Activated gamma-delta T cell (primary cell): ENCODE measurements around the gene MARCHF3.
"Not testable (repeated sequence)": the region's sequence is repeated elsewhere in the genome, so short reads cannot be mapped to it uniquely, and the experiment has no call there.

Experiments used
- DNase-seq: peaks from one replicate; lab custom pipeline; 2025; lab: John Stamatoyannopoulos, UW

MARCHF3 gene

DNA sequence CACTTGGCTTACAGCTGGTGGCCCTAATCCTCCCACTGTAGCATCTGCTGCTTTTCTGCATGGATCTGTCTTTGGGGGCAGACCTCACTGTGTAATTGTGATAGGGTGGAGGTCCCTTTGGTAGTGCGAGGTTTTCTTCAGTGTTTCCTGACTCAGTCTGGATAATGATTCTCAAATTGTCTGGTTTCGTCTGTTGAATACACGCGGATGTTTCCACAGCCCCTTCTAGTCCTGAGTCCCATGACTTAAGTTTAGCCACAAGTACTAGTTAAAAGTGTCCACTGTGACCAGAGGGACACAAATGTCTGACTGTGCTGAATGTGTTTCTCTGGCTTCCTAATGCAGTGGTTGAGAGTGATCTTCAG is 182.9 kb downstream of the MARCHF3 start:
- DNase-seq, result no peak

DNA sequence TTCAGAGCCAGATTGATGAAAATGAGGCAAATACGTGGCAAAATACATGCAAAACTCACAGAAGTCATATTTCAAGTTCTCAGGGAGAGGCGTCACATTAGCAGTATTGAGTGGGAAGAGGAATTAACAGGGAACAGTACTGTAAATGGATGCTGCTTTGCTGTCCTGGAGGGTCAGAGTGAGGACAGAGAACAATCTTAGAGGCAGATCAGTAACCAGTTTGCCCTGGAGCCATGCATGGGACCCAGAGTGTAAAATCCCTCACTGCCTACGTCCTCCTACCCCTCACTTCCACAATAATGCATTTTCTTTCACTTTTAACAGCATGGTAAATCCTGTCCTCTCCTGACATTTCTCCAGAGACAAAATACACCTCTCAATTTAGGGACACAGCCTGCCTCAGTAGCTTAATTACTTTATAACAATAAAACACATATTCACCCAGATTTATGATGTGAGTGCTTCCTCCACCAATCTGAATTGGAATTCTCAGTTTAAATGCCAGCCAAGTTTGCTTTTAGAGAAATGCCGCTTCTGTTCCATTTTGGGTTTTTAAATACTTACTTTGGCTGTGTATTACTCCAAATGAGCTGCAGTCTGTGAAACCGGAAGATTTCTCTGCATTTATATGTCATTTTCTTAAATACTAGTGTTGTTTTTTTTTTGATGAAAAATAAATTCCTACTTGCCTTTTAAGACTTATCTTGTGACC is 183.5 kb downstream of the MARCHF3 start:
- DNase-seq, result no peak

DNA sequence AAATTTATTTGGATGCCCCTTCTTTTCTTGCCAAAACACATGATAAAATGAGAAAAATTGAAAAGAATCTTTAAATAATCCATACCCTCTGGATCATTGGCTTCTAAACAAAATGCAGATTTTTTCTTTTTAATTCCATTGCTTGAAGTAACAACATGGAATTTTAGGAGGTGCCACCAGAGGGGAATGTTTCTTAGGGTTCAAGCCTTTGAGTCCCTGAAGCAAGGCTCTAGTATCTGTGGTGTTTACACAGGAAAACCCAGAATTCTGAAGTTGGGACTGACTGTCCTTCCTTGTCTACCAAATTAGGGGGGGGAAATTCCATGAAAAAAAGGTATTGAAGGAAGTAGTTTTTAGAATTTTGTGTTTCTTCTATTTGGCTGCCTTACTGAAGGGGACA is 184.0 kb downstream of the MARCHF3 start:
- no peak for DNase-seq

DNA sequence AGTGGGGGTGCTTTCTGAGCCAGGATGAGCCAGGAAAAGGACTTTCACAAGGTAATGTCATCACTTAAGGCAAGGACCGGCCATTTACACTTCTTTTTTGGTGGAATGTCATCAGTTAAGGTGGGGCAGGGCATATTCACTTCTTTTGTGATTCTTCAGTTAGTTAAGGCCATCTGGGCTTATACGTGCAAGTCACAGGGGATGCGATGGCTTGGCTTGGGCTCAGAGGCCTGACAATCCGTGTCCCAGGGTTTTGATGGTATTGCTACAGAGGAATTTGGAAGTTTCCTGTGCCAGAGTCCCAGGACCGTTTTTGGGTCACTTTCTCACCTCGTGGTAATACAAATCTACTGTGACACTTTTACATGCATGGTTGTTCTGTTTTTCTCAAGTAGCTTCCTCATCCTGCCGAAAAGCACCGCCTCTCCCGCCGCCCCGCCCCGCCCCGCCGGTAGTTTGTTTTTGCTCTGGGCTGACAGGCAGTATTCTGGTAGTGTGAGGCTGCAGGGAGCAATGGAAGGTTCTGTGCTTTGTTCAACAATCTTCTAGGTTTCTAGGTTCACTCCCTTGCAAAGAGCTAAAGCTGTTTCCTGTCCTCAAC is 184.8 kb downstream of the MARCHF3 start:
- DNase-seq, result peak; percentile 24

DNA sequence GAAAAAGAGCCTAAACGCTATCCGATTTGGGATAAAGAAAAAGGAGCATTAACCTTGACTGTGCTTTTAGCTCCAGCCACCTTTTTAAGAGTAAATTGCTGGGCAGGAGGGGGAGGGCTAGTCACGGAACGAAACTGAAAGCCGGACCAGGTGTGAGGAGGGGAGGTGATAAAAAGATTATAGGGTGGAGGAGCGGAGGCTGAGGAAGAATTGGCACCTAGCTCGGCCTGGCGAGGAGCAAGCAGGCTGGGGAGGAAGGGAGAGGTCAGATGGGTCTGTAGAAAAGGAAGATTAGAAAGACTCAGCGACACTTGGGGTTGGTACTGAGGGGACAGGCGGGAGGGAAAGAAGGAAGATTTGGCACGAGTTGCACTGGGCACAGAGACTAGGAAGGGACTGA is 187.0 kb downstream of the MARCHF3 start:
- DNase-seq, result not testable (repeated sequence)

DNA sequence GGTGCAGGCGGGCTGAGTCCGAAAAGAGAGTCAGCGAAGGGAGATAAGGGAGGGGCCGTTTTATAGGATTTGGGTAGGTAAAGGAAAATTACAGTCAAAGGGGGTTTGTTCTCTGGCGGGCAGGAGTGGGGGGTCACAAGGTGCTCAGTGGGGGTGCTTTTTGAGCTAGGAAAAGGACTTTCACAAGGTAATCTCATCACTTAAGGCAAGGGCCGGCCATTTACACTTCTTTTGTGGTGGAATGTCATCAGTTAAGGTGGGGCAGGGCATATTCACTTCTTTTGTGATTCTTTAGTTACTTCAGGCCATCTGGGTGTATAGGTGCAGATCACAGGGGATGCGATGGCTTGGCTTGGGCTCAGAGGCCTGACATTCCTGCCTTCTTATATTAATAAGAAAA is 191.0 kb downstream of the MARCHF3 start:
- DNase-seq, result not testable (repeated sequence)

DNA sequence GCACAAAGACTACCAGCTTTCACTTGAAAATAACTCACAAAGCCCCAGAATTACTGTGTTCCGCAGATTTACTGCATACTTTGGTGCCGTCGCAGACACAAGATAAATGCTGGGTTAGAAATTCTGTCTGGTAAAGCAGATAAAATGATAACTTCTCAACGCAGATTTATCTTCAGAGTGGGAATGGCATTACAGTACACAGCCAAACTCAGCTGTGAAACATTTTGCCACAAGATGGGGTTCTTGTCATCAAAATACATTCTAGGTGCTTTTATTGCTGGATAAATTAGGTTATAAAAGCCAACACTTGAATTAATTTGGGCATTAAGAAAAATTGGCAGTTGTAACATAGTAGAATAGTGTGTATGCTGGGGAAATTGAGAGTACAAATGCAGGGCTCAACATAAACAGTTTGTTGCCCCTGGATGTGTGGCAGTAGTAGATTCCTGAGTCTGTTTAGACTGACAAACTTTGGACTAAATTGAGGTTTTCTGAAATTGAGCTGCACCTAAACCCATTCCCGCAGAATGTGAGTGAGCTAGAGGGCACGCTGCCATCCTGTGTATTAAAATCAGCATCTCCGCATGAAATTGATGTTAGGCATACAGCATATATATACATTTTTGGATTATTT is 192.3 kb downstream of the MARCHF3 start:
- no peak for DNase-seq

DNA sequence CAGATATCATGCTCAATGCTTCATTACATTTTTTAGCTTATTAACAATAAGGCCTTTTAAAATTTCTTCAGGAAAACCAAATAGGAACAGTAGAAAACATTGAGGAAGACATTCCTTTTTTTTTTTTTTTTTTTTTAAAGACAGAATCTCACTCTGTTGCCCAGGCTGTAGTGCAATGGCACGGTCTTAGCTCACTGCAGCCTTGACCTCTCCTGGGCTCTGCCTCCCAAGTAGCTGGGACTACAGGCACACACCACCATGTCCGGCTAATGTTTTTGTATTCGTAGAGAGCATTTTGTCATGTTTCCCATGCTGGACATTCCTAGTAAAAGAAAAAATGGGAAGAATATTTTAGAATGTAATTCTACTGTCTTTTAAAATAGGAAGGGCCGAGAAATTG is 193.1 kb downstream of the MARCHF3 start:
- no peak for DNase-seq

DNA sequence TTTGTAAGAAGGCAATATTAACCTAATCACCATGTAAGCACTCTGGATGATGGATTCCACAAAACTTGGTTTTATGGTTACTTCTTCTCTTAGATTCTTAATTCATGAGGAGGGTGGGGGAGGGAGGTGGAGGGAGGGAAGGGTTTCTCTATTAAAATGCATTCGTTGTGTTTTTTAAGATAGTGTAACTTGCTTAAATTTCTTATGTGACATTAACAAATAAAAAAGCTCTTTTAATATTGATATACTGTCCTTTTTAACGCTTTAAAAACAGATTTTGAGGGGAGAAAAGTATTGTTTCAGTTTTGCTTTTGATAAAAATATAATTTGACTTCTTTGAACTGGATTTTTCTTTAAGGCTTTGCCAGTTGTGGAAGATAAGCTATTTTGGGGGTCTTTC is 193.6 kb downstream of the MARCHF3 start:
- DNase-seq, result no peak

DNA sequence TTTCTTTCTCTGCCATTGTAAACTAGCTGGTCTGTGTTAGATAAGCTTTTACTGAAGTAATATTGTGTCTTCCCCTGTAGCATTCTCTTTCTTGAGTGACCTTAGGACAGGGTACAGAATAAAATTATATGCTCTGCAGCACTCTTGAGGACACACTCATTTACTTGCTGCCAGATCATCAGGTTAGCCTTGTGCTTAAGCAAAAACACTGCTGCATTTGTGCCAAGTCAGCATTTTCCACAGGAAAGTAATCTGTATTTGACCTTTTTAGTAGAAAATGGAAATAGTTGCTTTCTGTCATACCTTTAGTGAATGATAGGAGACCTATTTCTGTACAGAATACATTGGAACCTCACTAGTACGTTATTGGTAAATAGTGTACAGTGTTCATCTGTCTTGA is 199.2 kb downstream of the MARCHF3 start:
- no peak for DNase-seq

DNA sequence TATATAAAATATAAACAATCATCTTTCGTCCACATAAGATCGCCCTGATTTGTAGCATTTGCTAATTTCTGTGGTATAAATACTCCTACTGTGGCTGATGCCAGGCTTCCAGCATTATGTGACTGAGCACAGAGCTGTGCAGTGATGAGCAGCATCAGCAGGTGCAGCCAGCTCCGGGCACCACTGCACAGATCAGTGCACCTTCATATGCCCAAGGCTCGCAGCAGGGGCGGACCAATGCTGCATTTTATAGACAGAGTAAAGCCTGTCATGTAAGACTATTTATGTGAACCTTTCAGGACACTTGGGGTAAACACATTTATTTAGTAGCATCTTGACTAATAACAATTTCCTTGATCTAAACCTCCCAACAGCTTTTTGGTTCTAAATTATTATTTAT is 200.3 kb downstream of the MARCHF3 start:
- no peak for DNase-seq

DNA sequence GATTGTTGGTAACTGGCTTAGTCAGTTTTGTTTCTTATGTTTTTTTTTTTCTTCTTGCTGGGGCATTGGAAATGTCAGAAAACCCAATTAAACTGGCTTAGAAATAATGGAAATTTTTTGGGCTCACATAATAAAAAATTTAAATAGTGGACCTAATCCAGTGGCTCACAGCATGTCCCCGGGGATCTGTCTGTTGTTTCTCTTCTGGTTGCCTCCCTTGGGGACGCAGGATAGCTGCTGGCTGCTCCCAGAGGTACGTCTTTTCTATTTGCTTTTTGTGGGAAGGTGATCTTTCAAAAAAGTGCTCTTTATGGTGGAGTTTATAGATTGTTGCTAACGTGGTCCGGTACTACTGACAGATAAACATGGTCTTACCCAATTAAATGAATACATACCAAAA is 201.3 kb downstream of the MARCHF3 start:
- DNase-seq, result no peak

DNA sequence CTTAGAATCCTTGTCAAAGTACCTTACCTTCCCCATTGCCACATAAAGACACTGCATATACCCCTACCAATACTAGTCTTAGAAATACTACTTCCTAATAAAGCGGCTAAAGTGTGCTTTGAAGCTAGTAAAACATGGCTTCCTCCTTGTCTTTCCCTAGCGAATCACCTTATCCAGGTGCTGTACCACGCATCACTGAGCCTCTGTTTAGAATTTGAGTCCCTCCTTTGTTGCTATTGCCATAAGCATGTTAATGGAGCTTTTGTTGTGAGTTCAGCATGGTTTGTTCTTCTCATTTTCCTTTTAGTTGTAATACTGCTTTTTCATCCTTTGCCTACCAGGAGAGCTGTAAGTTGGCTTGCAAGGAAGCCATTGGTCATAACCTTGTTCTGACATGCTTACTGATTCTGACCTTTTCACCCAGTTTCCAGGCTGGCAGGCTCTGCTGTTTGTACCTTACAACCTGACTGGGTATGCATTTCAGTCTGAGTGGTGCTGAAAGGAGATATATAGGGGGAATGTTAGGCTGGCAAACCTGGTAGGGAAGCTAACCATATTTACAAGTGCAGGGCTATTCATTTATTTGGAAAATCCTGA is 203.6 kb downstream of the MARCHF3 start:
- no peak for DNase-seq

DNA sequence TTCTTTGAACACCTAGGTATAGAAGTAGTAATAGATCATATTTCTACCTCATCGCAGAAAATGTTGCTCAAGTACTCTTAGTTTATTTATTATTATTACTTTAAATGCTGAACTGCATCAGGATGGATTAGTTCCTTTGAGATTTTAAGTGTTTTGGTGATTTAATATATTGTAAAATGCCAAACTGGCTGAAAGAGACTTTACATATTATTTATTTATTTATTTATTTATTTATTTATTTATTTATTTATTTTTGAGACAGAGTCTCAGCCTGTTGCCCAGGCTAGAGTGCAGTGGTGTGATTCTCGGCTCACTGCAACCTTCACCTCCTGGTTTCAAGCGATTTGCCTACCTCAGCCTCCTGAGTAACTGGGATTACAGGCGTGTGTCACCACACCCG is 211.1 kb downstream of the MARCHF3 start:
- DNase-seq, result no peak

DNA sequence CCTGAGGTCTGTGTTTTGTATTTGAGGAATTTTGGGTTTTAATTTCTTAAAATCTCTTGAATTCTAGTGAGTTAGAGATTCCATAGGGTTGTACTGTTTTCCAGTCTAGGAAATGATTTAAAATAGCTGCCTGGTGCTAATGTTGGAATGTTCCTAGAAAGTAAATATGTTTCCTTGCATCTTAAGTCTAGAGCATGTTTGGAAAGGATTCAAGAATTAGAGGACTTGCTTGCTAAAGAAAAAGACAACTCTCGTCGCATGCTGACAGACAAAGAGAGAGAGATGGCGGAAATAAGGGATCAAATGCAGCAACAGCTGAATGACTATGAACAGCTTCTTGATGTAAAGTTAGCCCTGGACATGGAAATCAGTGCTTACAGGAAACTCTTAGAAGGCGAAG is 211.6 kb downstream of the MARCHF3 start:
- DNase-seq, result no peak
